ENCODE measurements around the gene SUGCT. TPM values are rescaled to one million over a fixed set of nuclear protein-coding genes. Genes with fewer than 3 reads are reported as not detected.

The SUGCT gene
- total and polyA plus RNA-seq, 2 of the 13 experiments (the other 11 are each of a cell fraction or from before 2014, with no cell fraction given) = 10.1 to 22.2 TPM

DNA sequence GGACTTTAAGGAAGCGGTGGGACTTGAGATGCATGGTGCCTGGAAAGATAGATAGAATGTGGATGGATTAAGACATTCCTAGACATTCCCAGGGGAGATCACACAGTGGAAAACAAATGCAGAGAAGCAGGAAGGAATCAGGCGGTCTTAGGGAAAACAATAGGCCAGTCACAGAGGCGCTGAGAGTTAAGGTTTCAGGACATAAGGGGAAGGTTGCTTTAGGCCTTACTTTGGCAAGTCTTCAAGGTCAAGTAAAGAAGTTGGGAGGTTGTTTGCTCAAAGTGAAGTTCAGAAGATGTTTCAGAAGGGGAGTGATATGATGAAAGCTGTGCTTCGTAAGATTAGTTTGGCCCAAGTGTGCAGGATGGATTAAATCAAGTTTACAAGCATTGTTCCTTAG is 109.4 kb downstream of the SUGCT start:
- ATAC-seq (no peak), FAIRE-seq (no peak), DNase-seq (ENCODE audit: low spot score) (no peak)
- in situ Hi-C loops (cut with HindIII; ENCODE audit: extremely low pct_ligation_motif_present, low pct_unique_long_range_greater_than_20kb) (loop anchor here (25.0 kb wide), 1 partner anchor 1468 kb away; the partner anchor contains the start of gene INHBA), intact Hi-C loops (cut with micrococcal nuclease; ENCODE audit: unreplicated experiment) (no loop called here)
- no peak for TF ChIP-seq ZFP36L2 (CRISPR knock-in tag; IDR thresholded peaks at IDR 0.05)
- TF ChIP-seq, protein P1, sequence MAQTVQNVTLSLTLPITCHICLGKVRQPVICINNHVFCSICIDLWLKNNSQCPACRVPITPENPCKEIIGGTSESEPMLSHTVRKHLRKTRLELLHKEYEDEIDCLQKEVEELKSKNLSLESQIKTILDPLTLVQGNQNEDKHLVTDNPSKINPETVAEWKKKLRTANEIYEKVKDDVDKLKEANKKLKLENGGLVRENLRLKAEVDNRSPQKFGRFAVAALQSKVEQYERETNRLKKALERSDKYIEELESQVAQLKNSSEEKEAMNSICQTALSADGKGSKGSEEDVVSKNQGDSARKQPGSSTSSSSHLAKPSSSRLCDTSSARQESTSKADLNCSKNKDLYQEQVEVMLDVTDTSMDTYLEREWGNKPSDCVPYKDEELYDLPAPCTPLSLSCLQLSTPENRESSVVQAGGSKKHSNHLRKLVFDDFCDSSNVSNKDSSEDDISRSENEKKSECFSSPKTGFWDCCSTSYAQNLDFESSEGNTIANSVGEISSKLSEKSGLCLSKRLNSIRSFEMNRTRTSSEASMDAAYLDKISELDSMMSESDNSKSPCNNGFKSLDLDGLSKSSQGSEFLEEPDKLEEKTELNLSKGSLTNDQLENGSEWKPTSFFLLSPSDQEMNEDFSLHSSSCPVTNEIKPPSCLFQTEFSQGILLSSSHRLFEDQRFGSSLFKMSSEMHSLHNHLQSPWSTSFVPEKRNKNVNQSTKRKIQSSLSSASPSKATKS (CRISPR knock-in tag; IDR thresholded peaks at IDR 0.05) = no peak
- TF ChIP-seq SETDB1 (CRISPR knock-in tag; IDR thresholded peaks at IDR 0.05; ENCODE audit: borderline replicate concordance) = no peak
- TF ChIP-seq, protein P2, sequence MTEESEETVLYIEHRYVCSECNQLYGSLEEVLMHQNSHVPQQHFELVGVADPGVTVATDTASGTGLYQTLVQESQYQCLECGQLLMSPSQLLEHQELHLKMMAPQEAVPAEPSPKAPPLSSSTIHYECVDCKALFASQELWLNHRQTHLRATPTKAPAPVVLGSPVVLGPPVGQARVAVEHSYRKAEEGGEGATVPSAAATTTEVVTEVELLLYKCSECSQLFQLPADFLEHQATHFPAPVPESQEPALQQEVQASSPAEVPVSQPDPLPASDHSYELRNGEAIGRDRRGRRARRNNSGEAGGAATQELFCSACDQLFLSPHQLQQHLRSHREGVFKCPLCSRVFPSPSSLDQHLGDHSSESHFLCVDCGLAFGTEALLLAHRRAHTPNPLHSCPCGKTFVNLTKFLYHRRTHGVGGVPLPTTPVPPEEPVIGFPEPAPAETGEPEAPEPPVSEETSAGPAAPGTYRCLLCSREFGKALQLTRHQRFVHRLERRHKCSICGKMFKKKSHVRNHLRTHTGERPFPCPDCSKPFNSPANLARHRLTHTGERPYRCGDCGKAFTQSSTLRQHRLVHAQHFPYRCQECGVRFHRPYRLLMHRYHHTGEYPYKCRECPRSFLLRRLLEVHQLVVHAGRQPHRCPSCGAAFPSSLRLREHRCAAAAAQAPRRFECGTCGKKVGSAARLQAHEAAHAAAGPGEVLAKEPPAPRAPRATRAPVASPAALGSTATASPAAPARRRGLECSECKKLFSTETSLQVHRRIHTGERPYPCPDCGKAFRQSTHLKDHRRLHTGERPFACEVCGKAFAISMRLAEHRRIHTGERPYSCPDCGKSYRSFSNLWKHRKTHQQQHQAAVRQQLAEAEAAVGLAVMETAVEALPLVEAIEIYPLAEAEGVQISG (CRISPR knock-in tag; IDR thresholded peaks at IDR 0.05) = no peak
- no TSS peak for BruUV-seq (replicated peaks)
- Histone ChIP-seq H3K9me3 (ENCODE audit: low read length) (no peaks in the 10 kb centered on the region), H3K27ac (ENCODE audit: extremely low read length, insufficient read depth, low read length) (no peak overlapping the region), H3K9ac (ENCODE audit: insufficient read depth, low read depth, low read length) (no peak overlapping the region), H3K4me2 (ENCODE audit: low read depth, low read length) (no peak overlapping the region), H4K20me1 (ENCODE audit: insufficient read depth, low read length) (no peaks in the 10 kb centered on the region), H2AFZ (ENCODE audit: low read length) (no peak overlapping the region), H3K79me2 (ENCODE audit: insufficient read depth, low read length) (no peaks in the 10 kb centered on the region), H3K27me3 (ENCODE audit: control insufficient read depth in 1 of 2, insufficient read depth in 2 of 2, low read length in 2 of 2) (no peaks in the 10 kb centered on the region), H3K4me3 (replicated peaks in 1 of 3; ENCODE audit: insufficient read depth in 1 of 3, low read depth in 2 of 3, low read length in 3 of 3) (no peak overlapping the region), H3K36me3 (replicated peaks in 1 of 2; ENCODE audit: control insufficient read depth in 1 of 2, insufficient read depth in 2 of 2, low read length in 2 of 2) (no peaks in the 10 kb centered on the region), H3K4me1 (ENCODE audit: insufficient read depth, low read length) (no peaks in the 10 kb centered on the region)
- ChIA-PET CTCF (ENCODE audit: low intra/inter-chr PET ratio, low total read pairs) (no interaction called here), POLR2A (no interaction called here)
- WGBS (ENCODE audit: low lambda C conversion rate) = 95% methylated on average over 4 of the region's 4 CpGs
